ENCODE data around the gene SLC26A11.

DNA sequence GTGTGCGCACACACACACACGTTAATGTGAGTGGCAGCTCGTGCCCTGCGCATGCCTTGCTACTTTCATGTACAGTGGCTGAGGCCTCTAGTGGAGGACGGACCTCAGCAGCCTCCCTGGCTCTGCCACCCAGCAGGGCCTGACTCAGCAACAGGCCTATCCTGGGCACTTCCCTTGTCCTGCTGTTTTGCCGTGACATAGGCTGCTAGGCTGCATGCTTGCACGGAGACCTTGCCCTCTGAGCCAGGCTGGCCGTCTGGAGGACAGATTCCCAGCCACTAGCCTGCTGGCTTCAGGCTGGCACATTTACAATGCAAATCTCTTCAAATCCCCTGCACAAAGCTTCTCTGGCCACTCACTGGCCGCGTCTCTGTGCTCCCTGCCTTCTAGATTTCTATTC is 49.9 kb downstream of the SLC26A11 start:
- TF ChIP-seq, protein P1, sequence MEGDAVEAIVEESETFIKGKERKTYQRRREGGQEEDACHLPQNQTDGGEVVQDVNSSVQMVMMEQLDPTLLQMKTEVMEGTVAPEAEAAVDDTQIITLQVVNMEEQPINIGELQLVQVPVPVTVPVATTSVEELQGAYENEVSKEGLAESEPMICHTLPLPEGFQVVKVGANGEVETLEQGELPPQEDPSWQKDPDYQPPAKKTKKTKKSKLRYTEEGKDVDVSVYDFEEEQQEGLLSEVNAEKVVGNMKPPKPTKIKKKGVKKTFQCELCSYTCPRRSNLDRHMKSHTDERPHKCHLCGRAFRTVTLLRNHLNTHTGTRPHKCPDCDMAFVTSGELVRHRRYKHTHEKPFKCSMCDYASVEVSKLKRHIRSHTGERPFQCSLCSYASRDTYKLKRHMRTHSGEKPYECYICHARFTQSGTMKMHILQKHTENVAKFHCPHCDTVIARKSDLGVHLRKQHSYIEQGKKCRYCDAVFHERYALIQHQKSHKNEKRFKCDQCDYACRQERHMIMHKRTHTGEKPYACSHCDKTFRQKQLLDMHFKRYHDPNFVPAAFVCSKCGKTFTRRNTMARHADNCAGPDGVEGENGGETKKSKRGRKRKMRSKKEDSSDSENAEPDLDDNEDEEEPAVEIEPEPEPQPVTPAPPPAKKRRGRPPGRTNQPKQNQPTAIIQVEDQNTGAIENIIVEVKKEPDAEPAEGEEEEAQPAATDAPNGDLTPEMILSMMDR (IDR thresholded peaks at IDR 0.05), result no peak
- no peak for TF ChIP-seq POLR2A (IDR thresholded peaks at IDR 0.05)
- TF ChIP-seq POLR2AphosphoS5 (IDR thresholded peaks at IDR 0.05), result no peak
- no peak for TF ChIP-seq EP300 (IDR thresholded peaks at IDR 0.05)
